Epithelial cell of proximal tubule (primary cell): ENCODE measurements around the gene CHST13. TPM values are rescaled to one million over a fixed set of nuclear protein-coding genes. Genes with fewer than 3 reads are reported as not detected.

Source experiments
- DNase-seq: peaks from one replicate; pipeline ENCODE4 v3.0.0-alpha.2; 2011; ENCODE audit warnings: low read depth
- H3K4me3 ChIP-seq: 2 replicates; pipeline ENCODE4 v1.5.1; 2011; ENCODE audit warnings: low read depth, mild to moderate bottlenecking, low read length
- CTCF ChIP-seq: conservative IDR thresholded peaks from 2 replicates; pipeline ENCODE4 v1.5.1; 2012; ENCODE audit warnings: low read depth, mild to moderate bottlenecking, low read length
- total RNA-seq: library from RNA; depleted of rRNA; stranded (reverse); fragments of >200 nt; gene quantifications from 2 replicates; pipeline ENCODE4 v1.2.3, GENCODE V29; 2015

Gene CHST13
- total RNA-seq, 1 donor from 2014 or later, result 0.29 TPM

- DNase-seq, result no peak
- no peak for TF ChIP-seq CTCF
These were observed 39.8 kb upstream of the CHST13 start for GRCh38 chr3:126484148-126484547.

GRCh38 chr3:126484662-126485061, 39.3 kb upstream of the CHST13 start:
- TF ChIP-seq CTCF, result no peak
- no peak for DNase-seq
- H3K4me3 ChIP-seq, result no peak overlapping the region

More at GRCh38 chr3:126484148-126484547, 39.8 kb upstream of the CHST13 start:
- H3K4me3 ChIP-seq, result no peak overlapping the region

- DNase-seq, result no peak
- no peak for TF ChIP-seq CTCF
- H3K4me3 ChIP-seq, result no peak overlapping the region
These were observed 38.6 kb upstream of the CHST13 start for GRCh38 chr3:126485176-126485897.

GRCh38 chr3:126485956-126486355, 38.0 kb upstream of the CHST13 start:
- no peak overlapping the region for H3K4me3 ChIP-seq
- DNase-seq, result no peak
- TF ChIP-seq CTCF, result no peak

GRCh38 chr3:126486360-126486847, 37.6 kb upstream of the CHST13 start:
- DNase-seq, result no peak
- TF ChIP-seq CTCF, result no peak

GRCh38 chr3:126487151-126487771, 36.7 kb upstream of the CHST13 start:
- H3K4me3 ChIP-seq, result no peak overlapping the region
- peak; percentile 7 for TF ChIP-seq CTCF
- no peak for DNase-seq

More at GRCh38 chr3:126486360-126486847, 37.6 kb upstream of the CHST13 start:
- H3K4me3 ChIP-seq, result no peak overlapping the region
